Vagina (tissue), 2 donors: ENCODE results near the gene TNRC18.
"Not testable (repeated sequence)": the region's sequence is repeated elsewhere in the genome, so short reads cannot be mapped to it uniquely, and the experiment has no call there.

Experiments used
- POLR2A ChIP-seq, 2 donors: fragments of 450-650 bp; IDR thresholded peaks; one replicate each; pipeline ENCODE4 v1.6.1; 2017; ENCODE audit warnings: antibody characterized with exemption in 2 of 2, mild to moderate bottlenecking in 2 of 2, moderate library complexity in 2 of 2
- POLR2AphosphoS5 ChIP-seq, 2 donors: sonication (generic); formaldehyde crosslinking; IDR thresholded peaks; one replicate each; pipeline ENCODE4 v1.9.0; 2017; ENCODE audit warnings: antibody characterized with exemption in 2 of 2, mild to moderate bottlenecking in 2 of 2, low read depth in 1 of 2; ENCODE audit not compliant: insufficient read depth in 1 of 2
- TF ChIP-seq, protein P1 (sequence below), 3 experiments: fragments of 450-650 bp in 2 of 3; fragments of 200-600 bp in 1 of 3; sonication (generic) in 1 of 3; IDR thresholded peaks; one replicate each; pipeline ENCODE4 v1.5.1; 2017 to 2019; ENCODE audit warnings: antibody characterized with exemption in 3 of 3, mild to moderate bottlenecking in 2 of 3, moderate library complexity in 2 of 3

- not testable (repeated sequence) for TF ChIP-seq POLR2AphosphoS5 (IDR thresholded peaks at IDR 0.05; ENCODE audit: insufficient read depth in 1 of 2, low read depth in 1 of 2); POLR2A (IDR thresholded peaks at IDR 0.05)
- TF ChIP-seq, protein P1, sequence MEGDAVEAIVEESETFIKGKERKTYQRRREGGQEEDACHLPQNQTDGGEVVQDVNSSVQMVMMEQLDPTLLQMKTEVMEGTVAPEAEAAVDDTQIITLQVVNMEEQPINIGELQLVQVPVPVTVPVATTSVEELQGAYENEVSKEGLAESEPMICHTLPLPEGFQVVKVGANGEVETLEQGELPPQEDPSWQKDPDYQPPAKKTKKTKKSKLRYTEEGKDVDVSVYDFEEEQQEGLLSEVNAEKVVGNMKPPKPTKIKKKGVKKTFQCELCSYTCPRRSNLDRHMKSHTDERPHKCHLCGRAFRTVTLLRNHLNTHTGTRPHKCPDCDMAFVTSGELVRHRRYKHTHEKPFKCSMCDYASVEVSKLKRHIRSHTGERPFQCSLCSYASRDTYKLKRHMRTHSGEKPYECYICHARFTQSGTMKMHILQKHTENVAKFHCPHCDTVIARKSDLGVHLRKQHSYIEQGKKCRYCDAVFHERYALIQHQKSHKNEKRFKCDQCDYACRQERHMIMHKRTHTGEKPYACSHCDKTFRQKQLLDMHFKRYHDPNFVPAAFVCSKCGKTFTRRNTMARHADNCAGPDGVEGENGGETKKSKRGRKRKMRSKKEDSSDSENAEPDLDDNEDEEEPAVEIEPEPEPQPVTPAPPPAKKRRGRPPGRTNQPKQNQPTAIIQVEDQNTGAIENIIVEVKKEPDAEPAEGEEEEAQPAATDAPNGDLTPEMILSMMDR (IDR thresholded peaks at IDR 0.05): not testable (repeated sequence)
Observed at GRCh38 chr7:5291711-5292335, 131.8 kb downstream of the TNRC18 start.
